ENCODE data around the gene SEMA3A. TPM values are rescaled to one million over a fixed set of nuclear protein-coding genes. Genes with fewer than 3 reads are reported as not detected.

Gene SEMA3A
- total RNA-seq, 1 donor from 2014 or later = 1.9 TPM

DNA sequence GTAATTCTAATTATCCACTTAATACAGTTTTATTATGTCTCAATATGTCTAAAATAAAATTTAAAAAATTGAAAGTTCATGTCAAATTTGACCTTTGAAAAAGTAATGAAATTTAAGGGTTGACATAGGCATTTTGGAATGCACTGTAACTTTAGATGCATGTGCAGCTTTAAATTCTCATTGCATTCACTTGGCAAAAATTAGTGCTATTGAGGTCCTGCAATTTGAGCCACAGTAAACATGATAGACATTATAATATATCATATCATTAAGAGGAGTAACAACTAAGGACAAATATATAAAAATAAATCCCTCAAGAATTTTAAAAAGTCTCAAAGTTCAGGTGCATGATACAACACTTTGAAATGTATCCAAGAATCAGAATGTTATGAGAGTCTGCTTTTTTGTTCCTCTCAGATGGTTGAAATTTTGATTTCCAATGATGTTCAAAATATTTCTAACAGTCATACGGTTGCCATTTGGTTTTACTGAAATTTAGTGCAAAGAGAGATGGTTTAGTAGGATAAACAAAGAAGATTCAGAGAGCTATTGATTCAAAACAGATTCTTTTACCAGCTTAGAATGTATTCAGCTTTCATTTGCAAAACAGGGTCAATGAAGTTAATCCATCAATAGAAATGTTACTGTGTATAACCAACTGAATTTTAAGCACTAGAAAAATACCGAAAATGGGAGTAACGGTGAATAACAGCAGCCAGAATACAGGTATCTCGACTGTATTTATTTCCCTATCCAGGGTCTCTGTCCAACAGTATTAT lies 71.8 kb downstream of the SEMA3A start:
- DNase-seq = no peak
- Histone ChIP-seq H3K27ac (replicated peaks) (no peak overlapping the region), H3K4me3 (no peak overlapping the region), H3K9me3 (replicated peaks) (no peaks in the 10 kb centered on the region), H3K36me3 (no peaks in the 10 kb centered on the region), H3K27me3 (ENCODE audit: low read depth) (no peaks in the 10 kb centered on the region), H3K4me1 (peaks cover 7% of the 10 kb centered on the region)
- TF ChIP-seq, protein P1, sequence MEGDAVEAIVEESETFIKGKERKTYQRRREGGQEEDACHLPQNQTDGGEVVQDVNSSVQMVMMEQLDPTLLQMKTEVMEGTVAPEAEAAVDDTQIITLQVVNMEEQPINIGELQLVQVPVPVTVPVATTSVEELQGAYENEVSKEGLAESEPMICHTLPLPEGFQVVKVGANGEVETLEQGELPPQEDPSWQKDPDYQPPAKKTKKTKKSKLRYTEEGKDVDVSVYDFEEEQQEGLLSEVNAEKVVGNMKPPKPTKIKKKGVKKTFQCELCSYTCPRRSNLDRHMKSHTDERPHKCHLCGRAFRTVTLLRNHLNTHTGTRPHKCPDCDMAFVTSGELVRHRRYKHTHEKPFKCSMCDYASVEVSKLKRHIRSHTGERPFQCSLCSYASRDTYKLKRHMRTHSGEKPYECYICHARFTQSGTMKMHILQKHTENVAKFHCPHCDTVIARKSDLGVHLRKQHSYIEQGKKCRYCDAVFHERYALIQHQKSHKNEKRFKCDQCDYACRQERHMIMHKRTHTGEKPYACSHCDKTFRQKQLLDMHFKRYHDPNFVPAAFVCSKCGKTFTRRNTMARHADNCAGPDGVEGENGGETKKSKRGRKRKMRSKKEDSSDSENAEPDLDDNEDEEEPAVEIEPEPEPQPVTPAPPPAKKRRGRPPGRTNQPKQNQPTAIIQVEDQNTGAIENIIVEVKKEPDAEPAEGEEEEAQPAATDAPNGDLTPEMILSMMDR (IDR thresholded peaks at IDR 0.05; ENCODE audit: borderline replicate concordance) = no peak
- intact Hi-C loops (cut with micrococcal nuclease) = no loop called here

DNA sequence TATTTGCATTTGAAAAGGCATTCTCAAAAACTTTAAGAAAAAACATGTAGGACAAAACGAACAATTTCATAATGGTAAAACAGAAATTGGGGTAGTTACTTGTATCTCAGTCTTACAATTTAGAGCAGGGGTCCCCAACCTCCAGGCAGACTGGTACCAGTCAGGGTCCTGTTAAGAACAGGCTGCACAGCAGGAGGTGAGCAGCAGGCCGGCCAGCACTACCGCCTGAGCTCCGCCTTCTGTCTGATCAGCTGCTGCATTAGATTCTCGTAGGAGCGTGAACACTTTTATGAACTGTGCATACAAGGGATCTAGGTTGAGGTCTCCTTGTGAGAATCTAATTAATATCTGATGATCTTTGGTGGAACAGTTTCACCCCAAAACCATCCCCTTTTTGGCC lies 77.3 kb downstream of the SEMA3A start:
- H3K27ac ChIP-seq (replicated peaks) = no peak overlapping the region
- no peak overlapping the region for H3K4me3 ChIP-seq
- no peaks in the 10 kb centered on the region for H3K9me3 ChIP-seq (replicated peaks)
- peaks cover 25% of the 10 kb centered on the region for H3K4me1 ChIP-seq
- H3K27me3 ChIP-seq (ENCODE audit: low read depth) = no peaks in the 10 kb centered on the region
- TF ChIP-seq, protein P1 (IDR thresholded peaks at IDR 0.05; ENCODE audit: borderline replicate concordance) = no peak
- no peak for DNase-seq
- no peaks in the 10 kb centered on the region for H3K36me3 ChIP-seq
- intact Hi-C loops (cut with micrococcal nuclease) = no loop called here

DNA sequence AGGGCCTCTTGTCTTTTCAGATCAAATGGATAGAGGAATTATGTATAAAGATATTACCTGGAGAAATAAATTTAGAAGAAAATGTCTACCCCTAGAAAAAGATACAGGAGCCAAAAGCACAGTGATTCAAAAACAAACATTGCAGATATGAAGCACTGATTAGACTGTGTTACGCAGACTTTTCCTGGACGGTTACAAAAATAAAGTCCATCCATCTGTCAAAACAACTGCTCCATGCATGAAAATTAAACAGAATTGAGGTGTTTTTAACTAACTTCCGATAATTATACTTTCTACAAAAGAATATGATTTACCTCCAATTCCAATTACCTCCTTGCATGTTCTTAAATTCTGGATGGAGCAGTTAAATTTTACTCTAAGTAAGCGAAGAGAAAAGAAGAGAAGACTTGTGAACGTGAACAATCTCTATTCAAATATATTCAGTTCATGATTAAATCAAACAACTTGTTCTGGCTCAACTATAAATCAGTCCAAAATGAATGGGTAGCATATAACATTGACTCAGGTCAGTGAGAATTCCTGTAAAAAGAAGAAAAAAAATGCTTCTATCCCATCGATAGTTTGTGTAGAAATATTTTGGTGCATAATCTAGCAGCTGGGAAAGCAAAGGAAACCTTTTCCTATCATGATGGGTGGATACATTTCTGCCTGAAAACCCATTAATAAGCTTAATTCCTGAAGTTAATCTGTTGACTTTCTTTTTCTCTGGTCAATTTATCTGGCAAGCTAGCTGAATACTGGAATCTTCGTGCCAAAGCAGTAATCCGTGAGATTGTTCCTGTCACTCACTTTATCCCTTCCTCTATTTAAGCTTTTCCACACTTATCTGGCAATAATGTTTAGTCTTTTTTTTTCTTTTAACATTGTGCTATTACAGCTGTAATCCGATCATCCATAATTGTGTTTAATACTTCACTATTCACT lies 80.4 kb downstream of the SEMA3A start:
- intact Hi-C loops (cut with micrococcal nuclease) = no loop called here
- H3K27ac ChIP-seq (replicated peaks) = peak overlapping the region; percentile 47
- no peaks in the 10 kb centered on the region for H3K36me3 ChIP-seq

DNA sequence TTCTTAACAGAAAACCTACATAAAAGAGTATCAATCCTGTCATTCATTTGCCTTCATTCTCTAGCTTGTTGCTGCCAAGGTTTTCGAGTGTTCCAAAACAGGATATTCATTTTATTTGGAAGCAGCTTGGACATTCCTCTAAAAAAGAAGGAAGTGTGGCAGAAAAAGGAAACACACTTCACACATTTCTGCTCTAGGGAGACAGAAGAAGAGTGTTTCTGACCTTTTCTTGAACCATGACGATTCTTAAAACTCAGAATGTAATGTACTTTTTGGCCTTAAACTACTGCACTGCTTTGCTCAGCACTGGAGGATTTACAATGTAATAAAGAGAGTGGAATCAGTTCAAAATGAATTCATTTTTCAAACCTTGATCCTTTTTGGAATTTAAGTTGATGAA lies 81.3 kb downstream of the SEMA3A start:
- intact Hi-C loops (cut with micrococcal nuclease) = no loop called here
- Histone ChIP-seq H3K27ac (replicated peaks) (peak overlapping the region; percentile 47), H3K4me1 (peaks cover 35% of the 10 kb centered on the region), H3K4me3 (no peak overlapping the region), H3K9me3 (replicated peaks) (no peaks in the 10 kb centered on the region), H3K27me3 (ENCODE audit: low read depth) (no peaks in the 10 kb centered on the region), H3K36me3 (no peaks in the 10 kb centered on the region)
- DNase-seq = no peak
- TF ChIP-seq, protein P1 (IDR thresholded peaks at IDR 0.05; ENCODE audit: borderline replicate concordance) = no peak

More for the DNA sequence above, 80.4 kb downstream of the SEMA3A start:
- TF ChIP-seq, protein P1 (IDR thresholded peaks at IDR 0.05; ENCODE audit: borderline replicate concordance) = no peak
- no peaks in the 10 kb centered on the region for H3K27me3 ChIP-seq (ENCODE audit: low read depth)
- DNase-seq = no peak
- peaks cover 35% of the 10 kb centered on the region for H3K4me1 ChIP-seq
- no peaks in the 10 kb centered on the region for H3K9me3 ChIP-seq (replicated peaks)
- H3K4me3 ChIP-seq = no peak overlapping the region

DNA sequence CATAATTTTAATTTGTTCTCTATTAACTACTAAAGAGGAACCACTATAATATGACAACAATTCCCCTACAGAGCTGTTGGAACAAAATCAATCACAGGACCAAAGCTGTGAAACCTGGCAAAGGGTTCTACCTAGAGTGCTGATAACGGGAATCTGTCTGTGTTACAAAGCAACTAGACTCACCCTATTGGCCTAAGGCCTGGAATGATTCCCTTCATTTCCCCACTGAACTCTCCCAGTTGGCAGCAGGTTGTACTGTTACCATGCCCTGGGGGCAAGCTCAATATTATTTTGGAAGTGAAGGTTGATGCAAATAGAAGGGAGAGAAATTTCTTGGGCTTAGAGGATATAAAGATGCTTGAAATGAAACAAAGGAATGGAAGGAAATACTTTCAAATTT lies 81.8 kb downstream of the SEMA3A start:
- Histone ChIP-seq H3K27ac (replicated peaks) (peak overlapping the region; percentile 47), H3K9me3 (replicated peaks) (no peaks in the 10 kb centered on the region), H3K4me3 (no peak overlapping the region), H3K27me3 (ENCODE audit: low read depth) (no peaks in the 10 kb centered on the region), H3K4me1 (peaks cover 35% of the 10 kb centered on the region), H3K36me3 (no peaks in the 10 kb centered on the region)
- TF ChIP-seq, protein P1 (IDR thresholded peaks at IDR 0.05; ENCODE audit: borderline replicate concordance) = no peak
- no peak for DNase-seq
- intact Hi-C loops (cut with micrococcal nuclease) = no loop called here

Data from left ventricle myocardium inferior (tissue), 1 donor.